EL (cell line): ENCODE measurements around the gene RGS21.
"Not testable (repeated sequence)": the region's sequence is repeated elsewhere in the genome, so short reads cannot be mapped to it uniquely, and the experiment has no call there.

ENCODE experiments used
- DNase-seq: peaks from one replicate; pipeline ENCODE4 v3.0.0-alpha.2; 2016

The RGS21 gene, protein sequence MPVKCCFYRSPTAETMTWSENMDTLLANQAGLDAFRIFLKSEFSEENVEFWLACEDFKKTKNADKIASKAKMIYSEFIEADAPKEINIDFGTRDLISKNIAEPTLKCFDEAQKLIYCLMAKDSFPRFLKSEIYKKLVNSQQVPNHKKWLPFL

DNA sequence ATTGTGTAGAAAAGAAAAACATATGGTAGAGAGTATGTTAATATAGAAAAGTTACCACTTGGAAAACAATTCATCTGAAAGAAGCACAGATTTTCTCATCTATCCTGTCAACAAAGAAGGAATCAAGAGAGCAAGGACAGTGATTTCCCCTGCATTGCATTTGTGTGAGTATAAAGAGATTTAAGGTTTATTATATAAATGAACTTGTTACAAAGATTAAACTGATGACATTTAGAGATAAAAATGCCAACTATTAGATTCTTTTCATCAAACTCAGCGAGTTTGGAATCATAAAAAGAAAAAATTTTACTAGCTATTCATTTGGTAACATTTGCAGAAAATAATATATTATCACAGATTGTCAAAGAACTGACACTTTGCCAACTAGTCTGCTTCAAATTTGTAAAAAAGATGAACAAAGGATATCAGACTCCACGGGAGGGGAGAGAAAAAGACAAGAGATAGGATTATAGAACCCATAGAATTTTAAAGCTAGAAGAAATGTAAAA is at the start of gene RGS21:
Gene RGS21, plus strand, starts transcription at position 51 of the 509 bp plus-strand sequence. CDS start 26,045 bp downstream, outside the sequence.
- DNase-seq, result peak; percentile 7

DNA sequence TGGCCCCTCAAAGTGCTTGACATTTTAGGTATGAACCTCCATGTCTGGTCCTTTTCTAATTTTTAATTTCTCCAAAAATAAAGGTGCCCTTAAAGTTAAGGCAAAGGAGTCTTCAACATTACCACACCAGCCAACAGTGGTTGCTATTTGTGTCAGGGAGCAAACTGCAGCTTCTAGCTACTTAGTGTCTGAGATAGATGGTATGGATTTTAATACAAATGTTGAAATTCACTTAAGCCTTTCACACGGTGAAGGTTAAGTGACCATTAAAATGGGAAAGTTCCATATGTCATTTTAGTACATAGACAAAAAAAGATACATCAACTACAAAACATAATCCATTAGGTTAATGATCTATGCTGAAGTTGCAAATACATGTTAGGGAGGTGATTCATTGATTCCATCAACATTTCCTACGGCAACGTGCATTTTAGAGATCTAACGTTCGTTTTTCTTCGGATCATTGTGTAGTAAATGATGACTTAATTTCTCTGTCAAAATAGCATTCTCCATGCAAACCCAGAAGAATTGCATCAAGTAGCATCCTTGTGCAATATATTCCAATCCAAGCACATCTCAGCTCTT is 48.2 kb upstream of the RGS21 start:
- no peak for DNase-seq

DNA sequence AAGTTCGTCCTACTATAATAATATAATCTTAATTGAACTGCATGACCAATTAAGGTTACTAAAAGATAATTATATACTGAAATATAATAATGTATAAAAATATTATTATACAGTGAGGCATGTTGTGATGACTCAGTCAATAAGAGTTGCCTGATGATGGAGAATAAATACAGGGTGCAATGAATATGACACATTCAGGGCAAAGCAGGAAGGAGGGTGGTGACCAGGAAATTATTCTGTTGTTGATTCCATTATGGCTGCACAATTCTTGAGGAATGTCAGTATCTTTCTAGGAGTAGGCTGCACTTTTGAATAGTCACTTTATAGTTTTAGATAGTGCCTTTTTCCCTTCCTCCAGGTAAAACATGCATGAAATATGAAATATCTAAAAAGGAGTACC is 46.4 kb upstream of the RGS21 start:
- peak; percentile 32 for DNase-seq

DNA sequence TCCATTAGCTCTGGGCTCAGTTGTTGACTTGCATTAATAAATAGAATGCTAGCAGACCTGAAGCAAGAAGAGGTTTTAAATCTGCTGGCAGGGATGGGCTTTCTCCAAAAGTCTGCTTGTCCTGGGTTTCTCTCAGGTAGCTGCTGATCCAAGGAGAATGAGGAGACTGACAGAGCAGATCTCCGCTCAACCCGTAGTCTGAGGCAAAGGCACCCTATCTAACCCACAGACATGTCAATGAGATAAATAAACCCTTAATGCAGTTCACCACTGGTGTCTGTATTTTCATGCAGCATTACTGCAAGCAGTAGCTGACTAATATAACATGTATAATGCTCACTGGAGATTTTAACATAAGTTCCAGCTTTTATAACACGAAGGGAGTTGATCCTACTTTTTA is 44.1 kb upstream of the RGS21 start:
- DNase-seq, result no peak

DNA sequence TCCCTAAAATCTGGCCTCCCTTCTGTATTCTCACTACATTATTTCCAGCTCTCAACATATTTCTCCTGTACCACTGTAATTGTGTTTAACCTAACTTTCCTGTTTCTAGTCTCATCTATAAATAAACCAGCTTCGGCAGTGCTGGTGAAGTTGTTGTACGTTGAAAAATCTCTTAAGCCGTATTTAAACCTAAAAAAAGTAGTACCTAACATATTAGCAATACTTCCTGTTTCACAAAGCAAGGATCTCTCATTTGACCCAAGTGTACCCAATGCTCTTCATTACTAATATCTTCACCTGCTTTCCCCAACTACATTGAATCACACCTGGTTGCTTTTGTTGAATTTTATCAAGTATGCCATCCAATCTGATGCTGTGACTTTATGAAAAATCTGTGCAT is 42.2 kb upstream of the RGS21 start:
- DNase-seq, result no peak

DNA sequence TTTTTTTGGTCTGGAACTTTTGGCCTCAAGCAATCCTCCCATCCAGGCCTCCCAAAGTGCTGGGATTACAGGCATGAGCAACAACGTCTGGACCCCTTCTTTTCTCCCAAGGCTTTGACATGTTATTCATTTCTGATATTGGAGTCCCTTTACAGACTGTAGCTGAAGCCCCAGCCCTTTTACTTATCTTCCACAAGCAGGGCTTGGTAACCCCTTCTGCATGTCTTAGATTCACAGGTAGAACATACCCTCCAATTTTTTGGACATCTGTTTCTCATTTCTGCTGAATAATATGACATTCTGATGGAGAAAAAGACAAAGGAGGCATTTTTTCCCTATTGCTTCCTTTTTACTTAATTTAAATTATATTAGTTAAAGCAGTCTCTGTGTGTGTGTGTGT is 39.2 kb upstream of the RGS21 start:
- DNase-seq, result no peak

DNA sequence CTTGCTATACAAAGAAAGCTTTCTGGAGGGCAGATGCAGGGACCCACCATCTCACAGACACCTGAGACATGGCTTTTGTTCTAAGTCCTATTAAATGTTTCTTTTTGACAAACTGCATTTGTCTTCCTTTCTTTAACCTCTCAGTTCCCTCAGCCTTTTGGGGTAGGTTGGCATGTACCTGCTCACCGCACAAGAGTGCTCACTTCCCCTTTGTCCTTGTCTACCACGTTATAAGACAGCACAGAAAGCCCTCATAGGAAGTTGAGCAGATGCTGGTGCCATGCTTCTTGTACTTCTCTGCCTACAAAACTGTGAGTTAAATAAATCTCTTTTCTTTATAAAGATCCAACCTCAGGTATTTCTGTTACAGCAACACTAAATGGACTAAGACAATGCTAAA is 31.9 kb upstream of the RGS21 start:
- no peak for DNase-seq

DNA sequence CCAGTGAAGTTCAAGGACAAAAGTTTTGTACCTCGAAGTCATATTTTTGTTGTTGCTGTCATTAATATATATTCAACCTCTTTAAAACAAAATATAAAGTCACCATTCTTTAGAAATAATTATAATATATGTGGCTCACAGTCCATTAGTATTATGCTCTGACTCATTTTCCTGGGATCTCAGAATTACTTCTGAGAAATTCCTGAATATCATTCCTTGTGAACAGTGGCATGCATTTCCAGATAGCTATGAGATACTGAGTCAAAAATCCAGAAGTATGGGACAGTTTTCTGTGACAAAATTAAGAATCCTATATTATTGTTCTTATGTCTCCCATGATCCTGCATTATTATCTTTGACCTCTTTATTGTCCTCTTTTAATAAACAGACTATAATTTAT is 13.8 kb upstream of the RGS21 start:
- peak; percentile 30 for DNase-seq

DNA sequence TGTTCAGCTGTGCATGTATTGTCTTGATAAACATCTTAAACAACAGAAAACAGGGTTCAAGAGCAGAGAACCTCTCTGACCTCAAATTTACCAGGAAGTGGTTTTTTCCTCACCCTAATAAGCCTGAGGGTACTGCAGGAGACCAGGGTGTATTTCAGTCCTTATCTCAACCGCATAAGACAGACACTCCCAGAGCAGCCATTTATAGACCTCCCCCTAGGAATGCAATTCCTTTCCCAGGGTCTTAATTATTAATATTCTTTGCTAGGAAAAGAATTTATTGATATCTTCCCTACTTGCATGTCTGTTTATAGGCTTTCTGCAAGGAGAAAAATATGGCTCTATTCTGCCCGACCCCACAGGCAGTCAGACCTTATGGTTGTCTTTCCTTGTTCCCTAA is 8.5 kb upstream of the RGS21 start:
- not testable (repeated sequence) for DNase-seq

DNA sequence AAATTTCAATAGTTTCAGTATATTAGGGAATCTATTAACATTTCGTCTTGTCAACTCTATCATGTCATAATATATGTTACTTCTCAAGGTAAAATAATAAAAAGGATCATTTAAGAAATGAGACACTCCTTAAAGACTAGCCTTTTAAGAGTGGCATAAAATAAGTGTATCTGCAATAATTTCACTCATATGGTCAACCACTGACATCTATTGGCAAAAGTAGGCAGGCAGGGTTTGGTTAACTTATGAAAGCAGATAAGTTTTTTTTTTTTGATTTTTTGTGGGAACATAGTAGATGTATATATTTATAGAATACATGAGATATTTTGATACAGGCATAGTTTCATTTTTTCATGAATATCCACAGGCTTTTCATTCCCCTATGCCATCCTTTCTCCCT is 5.5 kb upstream of the RGS21 start:
- peak; percentile 37 for DNase-seq

DNA sequence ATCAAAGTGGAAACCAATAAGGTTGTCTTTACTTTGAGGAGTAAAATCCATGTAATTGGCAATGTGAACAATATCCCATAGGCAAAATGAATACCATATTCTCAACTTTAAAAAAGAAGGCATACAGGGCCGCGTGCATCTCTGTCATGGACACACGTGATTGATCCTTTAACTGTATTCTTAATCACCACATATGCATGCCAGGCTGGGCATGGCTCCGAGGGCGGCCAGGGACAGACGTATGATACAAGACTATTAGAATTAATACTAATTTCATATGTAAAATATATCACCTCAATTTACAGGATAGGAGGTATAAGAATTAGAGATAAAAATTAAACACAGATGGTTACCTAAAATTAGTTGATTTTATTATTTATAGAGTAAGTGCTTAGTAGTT is 11.2 kb downstream of the RGS21 start:
- no peak for DNase-seq

DNA sequence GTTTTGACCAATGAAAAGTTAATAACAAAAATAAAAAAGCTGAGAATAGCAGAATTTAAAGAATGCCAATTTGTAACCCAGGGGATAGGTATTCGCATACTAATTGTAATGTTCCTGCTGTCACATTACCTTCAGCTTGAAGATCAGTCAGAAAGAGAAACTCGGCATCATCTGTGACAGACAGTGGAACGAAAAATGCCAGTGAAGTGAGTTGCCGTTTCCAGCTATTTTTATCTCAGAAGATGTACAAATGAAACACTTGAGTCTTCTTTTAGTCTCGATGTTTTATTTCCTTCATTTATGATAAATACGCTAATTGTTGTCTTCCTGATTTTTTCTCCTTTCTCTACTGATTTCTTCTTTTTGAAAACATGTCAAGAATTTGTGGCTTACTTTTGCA is 26.1 kb downstream of the RGS21 start:
- no peak for DNase-seq

DNA sequence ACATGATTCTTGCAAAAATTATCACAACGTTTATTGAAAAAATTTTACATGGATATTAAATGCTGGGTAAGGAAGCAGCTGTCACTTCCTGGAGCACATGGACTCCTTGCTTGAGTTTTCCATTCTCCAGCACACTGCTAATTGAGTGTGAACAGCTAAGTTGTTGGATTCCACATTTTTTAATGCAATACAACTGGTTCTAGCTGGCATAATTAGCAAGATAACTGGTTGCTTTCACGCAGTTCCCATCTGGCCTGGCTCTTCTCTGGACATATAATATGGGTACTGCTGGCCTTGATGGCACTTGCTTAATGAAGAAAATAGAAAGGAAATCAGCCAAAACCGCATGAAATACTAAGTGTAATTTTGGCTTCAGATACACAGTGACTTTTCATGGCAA is 26.6 kb downstream of the RGS21 start:
- DNase-seq, result no peak

DNA sequence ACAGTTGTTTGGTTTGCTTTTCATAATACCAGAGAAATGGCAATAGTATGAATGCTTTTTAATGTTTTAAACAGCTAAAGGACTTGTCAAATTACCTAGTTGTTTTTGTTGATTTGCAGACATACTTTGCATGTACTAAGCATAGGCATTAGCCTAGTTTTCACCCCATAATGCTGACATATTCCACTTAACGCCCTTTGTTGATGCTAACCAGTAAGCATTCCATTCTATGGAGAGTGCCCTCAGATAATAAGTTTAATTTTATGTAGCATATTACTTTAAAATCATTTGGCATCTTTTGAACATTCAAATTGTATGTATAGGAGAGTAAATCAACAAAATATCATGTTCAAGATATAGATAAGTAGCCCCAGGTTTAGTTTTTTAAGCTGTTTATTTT is 32.5 kb downstream of the RGS21 start:
- DNase-seq, result no peak

DNA sequence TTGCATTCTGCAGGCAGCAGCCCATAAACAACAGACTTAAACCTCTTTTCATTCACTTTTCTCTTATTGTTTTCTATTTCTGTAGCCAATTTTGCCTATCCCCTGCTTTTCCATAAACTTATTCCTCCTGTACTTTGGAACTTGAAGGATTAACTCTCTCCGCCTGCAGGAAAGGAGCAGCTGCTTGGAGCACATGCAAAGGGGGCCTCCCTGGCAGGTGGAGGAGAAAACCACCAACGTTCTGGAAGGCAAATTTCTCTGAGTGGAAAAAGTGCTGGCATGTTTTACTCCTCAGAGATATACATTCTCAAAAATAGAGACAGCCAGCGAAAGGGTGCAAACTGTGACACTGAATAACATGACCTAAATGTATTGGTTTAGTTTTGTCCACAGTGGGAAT is 33.6 kb downstream of the RGS21 start:
- no peak for DNase-seq

DNA sequence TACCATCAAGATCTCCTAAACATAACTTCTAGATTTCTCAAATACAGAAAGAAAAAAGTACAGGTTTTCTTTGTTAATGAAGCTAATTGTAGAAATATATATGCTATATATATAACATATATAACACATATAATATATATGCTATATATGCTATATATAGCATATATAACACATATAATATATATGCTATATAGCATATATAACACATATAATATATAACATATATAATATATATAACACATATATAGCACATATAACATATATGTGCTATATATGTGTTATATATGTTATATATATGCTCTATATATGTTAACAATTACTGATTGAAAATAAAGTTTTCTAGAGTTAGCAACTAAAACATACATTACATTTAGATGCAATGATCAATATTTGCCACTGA is 34.8 kb downstream of the RGS21 start:
- no peak for DNase-seq

DNA sequence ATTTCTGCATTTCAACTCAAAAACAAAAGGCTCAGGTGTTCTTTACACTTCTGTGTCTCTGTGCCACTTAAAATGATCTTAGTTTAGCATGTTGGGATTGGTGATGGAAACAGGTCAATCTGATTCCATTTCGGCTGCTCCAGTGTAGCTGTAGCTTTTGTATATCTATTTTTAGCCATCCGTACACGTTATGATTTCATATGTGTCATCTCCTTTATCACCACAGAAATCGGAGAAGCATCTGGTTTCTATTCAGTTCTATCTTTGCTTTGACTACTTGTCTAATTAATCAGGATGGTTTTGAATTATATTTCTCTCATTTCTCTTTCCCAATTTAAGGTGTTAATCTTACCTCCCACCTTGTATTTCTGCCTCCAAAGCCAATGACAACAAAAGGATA is 41.1 kb downstream of the RGS21 start:
- peak; percentile 8 for DNase-seq

DNA sequence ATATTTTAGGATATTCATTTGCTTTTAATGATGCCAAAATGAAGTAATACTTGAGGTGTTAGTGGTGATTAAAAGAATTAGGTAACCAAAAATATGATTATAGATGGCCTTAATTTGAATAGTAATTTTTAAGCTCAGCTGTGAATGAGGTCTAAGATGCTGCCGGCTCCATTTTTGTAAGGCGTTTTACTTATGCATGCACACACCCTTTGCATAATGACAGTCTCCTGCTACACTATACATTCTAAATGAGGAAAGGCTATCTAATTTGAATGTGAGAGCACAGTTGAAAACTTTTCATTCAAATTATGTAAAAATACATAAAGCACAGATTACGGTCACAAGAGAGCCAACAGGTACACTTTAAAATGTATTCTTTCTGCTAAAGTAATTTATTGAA is 41.6 kb downstream of the RGS21 start:
- no peak for DNase-seq

DNA sequence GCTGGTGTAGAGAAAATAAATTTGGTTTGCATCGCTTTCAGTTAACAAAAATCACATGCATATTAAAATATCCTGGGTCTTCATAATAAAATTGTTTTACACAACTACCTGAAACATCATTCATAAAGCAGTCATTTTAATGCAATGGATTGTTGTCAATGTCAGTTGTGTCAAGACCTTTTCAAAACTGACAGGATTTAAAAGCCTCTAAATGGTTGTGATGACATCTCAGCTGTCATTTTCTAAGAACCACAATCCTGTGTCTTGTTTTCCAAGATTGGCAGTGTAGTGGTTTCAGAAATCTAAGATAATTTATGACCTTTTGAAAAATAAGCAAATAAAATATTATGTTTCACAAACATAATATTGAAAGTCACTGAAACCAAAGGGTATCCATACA is 42.0 kb downstream of the RGS21 start:
- no peak for DNase-seq

DNA sequence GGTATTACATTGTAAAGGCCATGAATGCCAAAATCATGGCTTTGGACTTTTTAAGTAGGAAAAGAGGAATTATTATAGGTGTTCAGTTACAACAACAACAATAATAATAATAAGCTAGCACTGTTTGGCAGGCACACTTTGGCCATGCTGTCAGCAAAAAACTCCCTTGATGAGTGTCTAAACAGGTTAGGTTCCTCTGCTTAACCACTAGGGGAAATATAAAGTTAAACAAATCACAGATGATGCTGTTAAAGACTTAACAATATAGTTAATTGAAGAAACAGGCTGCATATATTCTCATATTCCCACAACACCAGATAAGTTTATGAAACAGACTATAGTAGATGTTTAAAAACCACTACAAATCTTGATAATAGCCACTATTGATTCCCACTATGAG is 46.4 kb downstream of the RGS21 start:
- DNase-seq, result no peak

DNA sequence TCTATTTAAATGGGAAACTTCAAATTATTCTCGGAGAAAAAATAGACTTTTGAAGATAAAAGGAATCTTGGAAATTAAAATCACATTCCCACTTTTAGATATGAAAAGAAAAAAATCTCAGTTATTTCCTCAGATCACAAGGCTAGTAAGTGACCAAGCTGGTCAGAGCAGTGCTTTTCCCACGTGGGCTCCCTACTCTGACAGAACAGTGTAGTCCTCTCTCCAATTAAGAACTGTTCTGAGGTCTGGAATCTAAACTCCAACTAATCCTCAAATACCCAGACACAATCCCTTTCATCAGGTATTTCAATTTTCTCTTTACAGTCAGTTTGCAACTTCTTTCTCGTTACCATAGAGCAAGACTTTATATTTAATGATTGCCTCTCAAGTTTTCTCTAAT is 50.6 kb downstream of the RGS21 start:
- DNase-seq, result no peak

DNA sequence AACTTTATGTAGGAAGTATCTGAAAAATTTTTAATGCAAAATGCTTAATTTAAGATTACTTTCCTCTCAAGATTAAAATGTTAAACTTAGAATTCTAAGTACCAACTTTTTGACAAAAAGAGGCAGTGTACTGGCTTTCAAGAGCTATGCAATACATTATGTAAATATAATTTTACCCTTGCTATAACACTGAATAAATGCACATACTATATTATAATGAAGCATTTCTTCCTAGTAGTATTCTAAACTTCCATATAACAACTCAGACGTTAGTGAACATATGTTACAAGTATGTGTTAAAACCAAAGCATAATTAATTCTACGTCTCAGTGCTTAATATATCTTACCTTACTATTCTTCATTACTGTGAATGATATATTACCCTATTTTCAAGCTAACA is 58.5 kb downstream of the RGS21 start:
- no peak for DNase-seq

DNA sequence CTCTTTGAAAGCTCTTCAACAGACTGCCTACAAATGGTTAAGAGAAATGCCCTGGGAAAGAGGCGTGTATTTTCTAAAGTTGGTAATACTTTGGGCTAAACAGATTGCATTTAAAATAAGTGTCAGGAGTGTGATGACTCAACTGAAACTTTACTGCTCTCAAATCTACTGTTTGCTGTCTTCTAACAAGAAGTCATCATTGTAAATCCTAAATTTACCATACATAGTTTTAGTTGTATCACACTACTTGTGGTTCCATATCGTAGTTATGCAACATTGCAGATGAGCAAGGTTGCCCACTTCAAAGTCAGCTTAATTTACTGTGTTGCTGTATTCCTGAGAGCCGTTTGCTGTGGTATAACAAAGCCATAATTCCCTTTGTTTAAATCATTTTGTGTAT is 59.6 kb downstream of the RGS21 start:
- no peak for DNase-seq

DNA sequence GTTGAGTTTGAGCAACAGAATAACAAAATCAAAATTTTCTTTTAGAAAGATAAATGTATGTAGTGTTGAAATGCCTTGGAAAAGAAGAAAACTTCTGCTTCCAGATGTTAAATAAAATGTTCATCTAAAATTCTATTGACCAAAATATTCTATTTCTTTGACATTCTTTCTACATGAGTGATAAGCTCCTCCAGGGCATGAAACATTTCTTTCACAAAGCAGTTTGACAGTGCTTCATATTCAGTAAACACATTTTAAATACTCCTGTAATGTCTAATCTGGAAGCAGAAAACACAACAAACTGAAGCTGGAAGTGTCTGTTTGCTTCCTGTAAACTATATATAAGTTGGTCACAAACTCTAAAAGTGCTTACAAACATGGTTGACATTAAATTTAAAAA is 61.5 kb downstream of the RGS21 start:
- DNase-seq, result peak; percentile 26

DNA sequence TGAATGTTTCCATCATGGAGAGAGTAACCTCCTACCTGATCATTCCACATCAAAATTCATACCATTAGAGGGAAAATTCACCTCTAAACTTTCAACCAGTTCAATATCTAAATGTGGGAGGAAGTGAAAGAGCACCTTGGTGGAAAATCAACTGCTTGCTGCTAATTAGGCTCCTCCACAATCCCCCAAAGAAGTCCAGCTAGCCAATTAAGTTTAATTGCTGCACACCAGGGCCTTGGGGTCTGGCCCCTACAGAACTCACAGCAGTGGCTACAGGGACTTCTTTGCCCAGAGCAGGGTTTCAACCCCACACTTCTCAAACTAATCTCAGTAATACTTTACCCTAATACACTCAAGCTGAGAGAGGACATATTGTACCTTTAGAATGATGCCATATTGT is 62.1 kb downstream of the RGS21 start:
- no peak for DNase-seq
